Esophagus squamous epithelium (tissue), 4 donors: ENCODE results near the gene THAP7.

Experiments
- CTCF ChIP-seq, 6 experiments: fragments of 450-650 bp in 4 of 6; fragments of 200-600 bp in 2 of 6; sonication (generic) in 2 of 6; IDR thresholded peaks; one replicate each; pipeline ENCODE4 v1.5.1; 2016 to 2019; ENCODE audit warnings: antibody characterized with exemption in 6 of 6, mild to moderate bottlenecking in 4 of 6, moderate library complexity in 4 of 6
- POLR2A ChIP-seq, 4 donors: fragments of 450-650 bp; IDR thresholded peaks; one replicate each; pipeline ENCODE4 v1.6.1; 2017; ENCODE audit warnings: antibody characterized with exemption in 4 of 4, mild to moderate bottlenecking in 4 of 4, moderate library complexity in 3 of 4

GRCh38 chr22:20965888-20966855 lies 35.7 kb downstream of the THAP7 start:
- no peak for TF ChIP-seq CTCF (IDR thresholded peaks at IDR 0.05)
- no peak for TF ChIP-seq POLR2A (IDR thresholded peaks at IDR 0.05)
